NCI-H345 treated with DMSO at 0.1 percent for 48 hours (cell line): ENCODE measurements around the gene SOBP.

Source experiments
- DNase-seq: peaks from one replicate; lab custom pipeline; 2025; ENCODE audit not compliant: unreplicated experiment; lab: John Stamatoyannopoulos, UW

The SOBP gene

GRCh38 chr6:107709341-107709740 lies 219.4 kb downstream of the SOBP start:
- no peak for DNase-seq
